Ramos (cell line): ENCODE measurements around the gene SQOR.
"Not testable (repeated sequence)": the region's sequence is repeated elsewhere in the genome, so short reads cannot be mapped to it uniquely, and the experiment has no call there.

Source experiments
- in situ Hi-C: fragments of 300-500 bp; cut with MboI; formaldehyde crosslinking; loops from one replicate; pipeline ENCODE4 v1.14.3; 2022; ENCODE audit warnings: low sequenced_read_pairs; ENCODE audit not compliant: unreplicated experiment

SQOR gene

GRCh38 chr15:45630917-45631691 lies 3.7 kb upstream of the SQOR start:
- in situ Hi-C loops: no loop called here

GRCh38 chr15:45631776-45632175 lies 3.1 kb upstream of the SQOR start:
- in situ Hi-C loops: no loop called here

GRCh38 chr15:45635191-45635638 lies 386 bp downstream of the SQOR start:
- in situ Hi-C loops: no loop called here

- in situ Hi-C loops: no loop called here
These were observed 999 bp downstream of the SQOR start for GRCh38 chr15:45635763-45636292.

- in situ Hi-C loops: no loop called here
These were observed 2.3 kb downstream of the SQOR start for GRCh38 chr15:45637141-45637540.

- in situ Hi-C loops: no loop called here
These were observed 2.8 kb downstream of the SQOR start for GRCh38 chr15:45637552-45638033.

- in situ Hi-C loops: no loop called here
These were observed 5.8 kb downstream of the SQOR start for GRCh38 chr15:45640616-45641015.

GRCh38 chr15:45641374-45641781 lies 6.5 kb downstream of the SQOR start:
- in situ Hi-C loops: no loop called here

- in situ Hi-C loops: no loop called here
These were observed 7.4 kb downstream of the SQOR start for GRCh38 chr15:45641999-45642932.

GRCh38 chr15:45644437-45644836 lies 9.6 kb downstream of the SQOR start:
- in situ Hi-C loops: no loop called here

- in situ Hi-C loops: no loop called here
These were observed 10.5 kb downstream of the SQOR start for GRCh38 chr15:45645026-45645980.

- in situ Hi-C loops: no loop called here
These were observed 11.4 kb downstream of the SQOR start for GRCh38 chr15:45646220-45646619.

- in situ Hi-C loops: no loop called here
These were observed 13.0 kb downstream of the SQOR start for GRCh38 chr15:45647828-45648227.

- in situ Hi-C loops: no loop called here
These were observed 13.8 kb downstream of the SQOR start for GRCh38 chr15:45648521-45649200.

GRCh38 chr15:45650007-45650406 lies 15.2 kb downstream of the SQOR start:
- in situ Hi-C loops: not testable (repeated sequence)

GRCh38 chr15:45650889-45651525 lies 16.2 kb downstream of the SQOR start:
- in situ Hi-C loops: no loop called here

- in situ Hi-C loops: no loop called here
These were observed 19.0 kb downstream of the SQOR start for GRCh38 chr15:45653702-45654424.

GRCh38 chr15:45654749-45655148 lies 19.9 kb downstream of the SQOR start:
- in situ Hi-C loops: no loop called here
